GM19452 (cell line): Measurements from ENCODE around the gene ATIC.
"Not testable (repeated sequence)": the region's sequence is repeated elsewhere in the genome, so short reads cannot be mapped to it uniquely, and the experiment has no call there.

Source experiments
- ATAC-seq: cut with Tn5 transposase; IDR thresholded peaks from one replicate; pipeline ENCODE4 v1.9.1; 2021; ENCODE audit not compliant: unreplicated experiment

Gene ATIC

DNA sequence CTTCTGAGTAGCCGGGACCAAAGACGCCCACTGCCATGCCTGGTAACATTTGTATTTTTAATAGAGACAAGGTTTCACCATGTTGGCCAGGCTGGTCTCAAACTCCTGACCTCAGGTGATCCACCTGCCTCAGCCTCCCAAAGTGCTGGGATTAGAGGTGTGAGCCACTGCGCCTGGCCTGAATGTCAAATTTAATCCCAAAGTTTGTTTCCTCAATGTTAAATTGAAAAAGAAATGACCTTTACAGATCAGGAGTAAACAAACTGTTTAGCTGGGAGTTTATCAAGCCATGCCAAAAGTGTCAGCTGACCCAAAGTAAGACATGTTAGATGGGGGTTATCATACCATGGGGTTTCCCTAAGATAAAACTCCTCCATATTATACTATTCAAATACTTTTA, 48.2 kb downstream of the ATIC start:
- ATAC-seq = not testable (repeated sequence)

DNA sequence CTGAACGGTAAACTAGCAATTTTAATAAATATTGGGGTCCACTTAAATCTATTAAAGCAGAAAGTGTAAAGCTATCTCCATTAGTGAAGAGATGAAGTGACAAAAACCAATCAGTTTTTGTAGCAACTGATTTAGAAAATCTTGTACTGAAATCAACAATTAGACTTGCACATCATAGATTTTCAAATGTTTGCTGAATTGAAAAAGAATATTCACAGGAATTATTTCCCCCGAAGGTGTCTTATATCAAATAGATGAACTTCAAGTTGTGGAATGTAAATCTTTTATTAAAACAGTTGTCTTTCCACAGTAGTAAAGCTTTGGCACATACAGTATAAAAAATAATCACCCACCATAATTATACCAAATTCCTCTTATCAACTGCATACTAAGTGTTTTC, 48.7 kb downstream of the ATIC start:
- ATAC-seq = no peak

DNA sequence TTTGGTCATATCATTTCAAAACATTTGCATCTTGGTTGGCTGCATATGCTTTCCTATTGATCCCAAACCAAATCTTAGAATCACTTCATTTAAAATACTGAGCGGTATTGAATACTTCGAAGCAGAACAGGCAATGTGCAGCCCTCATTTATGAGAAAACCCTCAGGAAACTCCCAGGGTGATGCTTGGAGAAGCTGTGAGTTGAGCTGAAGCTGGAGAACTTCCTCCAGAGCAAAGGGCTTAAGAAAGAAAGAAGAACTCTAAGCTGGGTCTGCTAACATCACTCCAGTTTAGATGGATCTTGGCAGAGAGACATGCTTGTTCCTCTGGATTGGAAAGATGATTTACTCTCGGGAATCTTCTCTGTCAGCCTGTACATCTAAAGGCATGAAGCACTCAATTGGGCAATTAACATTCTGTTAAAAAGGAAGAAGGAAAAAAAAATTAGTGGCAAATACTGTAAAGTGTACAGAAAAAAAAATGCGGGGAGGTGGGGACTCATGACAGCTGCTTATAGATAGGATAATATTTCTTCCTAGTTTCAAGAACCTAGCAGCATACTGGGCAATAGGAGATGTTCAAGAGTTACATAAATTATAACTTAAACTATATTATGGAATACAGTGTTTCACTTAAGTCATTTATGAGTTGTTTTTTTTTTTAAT, 49.5 kb downstream of the ATIC start:
- ATAC-seq = no peak

DNA sequence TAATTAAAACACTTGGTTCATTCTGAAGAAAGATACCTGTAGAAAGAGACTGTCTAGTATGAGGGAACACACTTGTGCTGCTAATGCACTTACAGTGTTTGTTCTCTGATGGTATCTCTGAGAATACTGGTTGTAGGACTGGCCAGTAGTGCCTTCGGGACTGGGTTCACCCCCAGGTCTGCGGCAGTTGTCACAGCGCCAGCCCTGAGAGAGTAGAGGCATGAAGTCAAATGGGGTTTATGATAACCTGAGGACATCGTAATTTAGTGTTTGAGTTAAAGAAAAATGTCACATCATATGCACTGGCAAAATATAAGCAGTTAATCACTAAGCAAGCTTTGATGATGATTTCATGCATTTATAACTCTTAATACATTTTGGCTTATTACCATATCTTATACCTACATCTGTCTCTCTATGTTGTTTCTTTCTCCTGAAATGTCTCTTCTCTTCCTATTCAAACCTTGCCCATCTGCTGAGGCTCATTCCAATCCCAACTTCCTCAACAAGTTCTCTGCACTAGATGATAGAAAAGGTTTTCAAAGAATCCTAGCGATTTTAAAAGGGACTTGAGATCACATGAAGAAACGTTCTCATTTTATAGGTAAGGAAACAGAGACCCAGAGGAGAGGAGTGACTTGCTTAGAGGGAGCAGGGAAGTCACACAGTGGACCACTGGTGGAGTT, 50.2 kb downstream of the ATIC start:
- ATAC-seq = no peak

DNA sequence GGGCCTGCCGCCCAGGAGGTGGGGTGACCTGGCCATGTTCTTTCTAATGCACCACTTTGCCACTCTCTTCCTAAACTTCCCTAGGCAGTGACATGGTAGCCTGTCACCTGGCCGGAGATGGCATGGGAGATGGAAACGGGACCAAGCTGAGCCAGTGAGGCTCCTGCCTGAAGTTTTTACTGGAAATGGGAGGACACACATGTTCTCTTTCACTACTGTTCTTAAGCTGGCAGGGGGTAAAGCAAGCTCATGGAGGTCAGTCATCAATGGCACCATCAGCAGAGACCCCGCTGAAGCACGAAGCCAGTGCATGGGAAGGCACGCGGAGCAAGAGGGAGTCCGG, 50.7 kb downstream of the ATIC start:
- ATAC-seq = no peak

DNA sequence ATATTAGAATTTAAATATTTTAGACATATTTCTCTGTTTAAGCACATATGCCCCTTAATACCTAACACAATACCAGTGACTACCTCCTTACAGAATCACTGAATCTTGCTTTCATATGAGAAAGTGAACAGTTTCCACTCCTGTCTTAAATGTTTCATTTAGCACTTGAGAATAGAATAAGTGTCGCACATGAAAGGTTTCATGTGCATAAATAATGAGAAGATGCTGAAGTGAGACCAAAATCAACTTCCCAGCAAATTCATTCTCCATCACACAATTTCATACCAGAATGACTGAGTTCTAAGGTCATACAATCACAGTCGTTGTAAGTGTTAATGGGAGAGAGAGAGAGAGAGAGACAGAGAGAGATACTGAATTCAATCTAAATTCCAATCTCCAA, 51.2 kb downstream of the ATIC start:
- ATAC-seq = no peak

DNA sequence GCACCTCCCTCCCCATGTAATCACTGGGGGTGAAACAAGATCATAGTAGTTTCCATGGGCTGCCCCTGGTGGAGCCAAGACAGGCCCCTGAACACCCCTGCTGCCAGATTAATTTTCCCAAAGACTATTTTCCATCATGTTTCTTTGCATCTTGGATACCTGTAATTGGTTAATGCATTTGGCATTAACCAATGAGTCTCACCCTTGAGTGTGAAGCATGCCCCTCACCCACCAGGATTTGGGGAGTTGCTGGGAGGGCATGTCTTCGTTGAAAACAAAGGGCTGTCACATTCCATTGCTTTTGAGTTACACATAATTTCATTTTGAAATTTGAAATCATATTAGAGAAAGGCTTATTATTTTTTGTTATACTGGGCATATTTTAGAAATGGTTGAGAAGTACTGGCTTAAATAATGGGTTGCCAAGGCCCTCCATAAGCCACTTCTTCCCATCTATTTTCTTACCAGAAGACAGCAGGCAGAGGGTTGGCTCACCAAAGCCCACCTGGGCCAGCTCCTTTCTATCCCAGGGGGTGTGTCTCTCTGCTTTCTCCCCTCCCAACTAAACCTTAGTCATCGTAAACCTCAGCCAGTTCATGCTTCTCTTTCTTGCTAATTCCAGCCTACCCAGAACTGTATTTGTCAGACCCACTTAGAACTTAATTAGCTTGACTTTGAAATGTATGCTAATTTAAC, 51.8 kb downstream of the ATIC start:
- ATAC-seq = no peak

DNA sequence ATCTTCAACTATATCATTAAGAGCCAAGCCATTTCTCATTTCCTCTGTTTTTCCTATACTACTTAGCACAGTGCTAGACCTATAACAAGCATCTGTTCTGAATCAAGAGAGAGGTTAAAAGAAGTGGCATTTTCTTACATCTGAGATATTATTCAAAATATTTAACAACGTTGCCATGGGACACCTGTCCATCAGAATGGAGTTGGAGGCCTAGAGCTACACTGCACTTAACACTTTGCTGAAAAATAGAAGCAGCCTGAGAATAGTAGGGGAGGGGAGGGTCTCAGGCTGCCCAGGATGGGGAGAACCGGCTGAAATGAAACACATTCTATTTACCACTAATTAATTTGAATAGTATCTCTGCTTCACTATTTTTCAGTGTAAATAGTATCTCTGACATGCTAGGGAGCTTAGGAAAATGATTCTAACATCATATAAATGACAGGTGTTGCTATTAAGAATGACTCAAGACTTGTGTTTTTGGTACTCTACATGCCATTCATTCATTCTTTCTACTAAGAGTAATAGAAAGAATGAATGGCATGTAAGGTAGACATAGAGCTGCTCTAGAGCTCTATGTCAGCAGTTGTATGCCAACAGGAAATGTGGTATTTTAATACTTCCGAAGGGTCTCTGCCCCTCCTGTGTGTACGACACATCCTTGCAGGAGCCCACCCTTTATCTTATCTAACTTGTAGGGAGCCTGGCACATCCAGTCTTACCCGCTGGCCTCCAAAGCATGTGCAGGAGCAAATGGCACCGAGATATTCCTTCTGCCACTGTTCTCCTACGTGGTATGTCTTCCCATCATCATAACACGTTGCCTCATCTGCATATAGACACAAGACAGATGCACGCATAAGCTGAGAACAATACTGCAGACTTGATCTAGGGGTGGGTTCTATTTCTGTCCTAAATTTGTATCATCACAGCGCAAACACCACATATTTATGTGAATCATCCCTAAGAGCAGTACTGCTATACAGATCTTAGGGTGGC, 52.6 kb downstream of the ATIC start:
- no peak for ATAC-seq

DNA sequence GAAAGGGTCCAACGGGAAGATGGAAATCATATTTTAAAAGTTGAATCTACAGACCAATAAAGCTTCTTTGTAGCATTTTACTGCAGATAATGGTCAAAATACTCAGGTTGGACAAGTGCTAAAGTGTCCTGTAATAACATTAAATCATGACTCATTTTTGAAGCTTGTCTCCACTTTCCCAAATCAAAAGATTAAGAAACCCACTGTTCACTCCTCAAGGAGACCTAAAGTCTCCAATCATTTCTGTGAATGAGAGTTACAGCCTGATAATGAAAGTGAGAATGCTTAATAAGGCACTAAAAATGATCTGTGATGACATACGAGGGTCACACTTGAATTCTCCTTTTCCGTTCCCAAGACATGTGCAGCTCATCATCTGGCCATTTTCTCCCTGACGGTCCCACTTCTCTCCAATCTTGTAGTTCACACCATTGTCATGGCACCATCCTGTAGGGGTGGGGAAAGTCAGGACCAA, 53.4 kb downstream of the ATIC start:
- ATAC-seq = peak; percentile 62

DNA sequence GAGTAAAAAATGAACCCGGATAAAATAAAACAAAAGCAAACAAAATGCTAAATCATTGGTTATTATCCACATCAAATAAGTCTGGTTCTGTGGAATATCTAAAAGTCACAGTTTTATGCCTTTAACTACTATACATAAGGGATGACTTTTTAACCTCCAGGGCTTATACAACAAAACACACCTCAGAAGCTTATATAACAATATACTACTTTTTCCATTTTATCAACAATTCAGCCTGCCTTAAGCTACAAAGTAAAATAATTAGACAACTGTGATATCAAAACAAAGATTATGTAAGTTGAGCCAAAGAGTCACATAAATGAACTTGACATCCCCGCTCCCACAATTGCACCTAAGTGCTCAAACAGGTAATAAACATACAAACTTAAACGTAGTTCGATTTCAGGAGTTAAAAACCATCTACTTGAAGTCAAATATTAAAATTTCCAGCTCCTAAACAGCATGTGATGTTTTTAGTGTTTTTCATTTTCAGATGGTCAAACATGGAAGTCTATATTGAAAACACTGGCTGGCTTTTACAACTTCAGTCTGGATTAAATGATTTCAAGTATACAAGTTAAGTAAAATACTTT, 54.7 kb downstream of the ATIC start:
- ATAC-seq = no peak

DNA sequence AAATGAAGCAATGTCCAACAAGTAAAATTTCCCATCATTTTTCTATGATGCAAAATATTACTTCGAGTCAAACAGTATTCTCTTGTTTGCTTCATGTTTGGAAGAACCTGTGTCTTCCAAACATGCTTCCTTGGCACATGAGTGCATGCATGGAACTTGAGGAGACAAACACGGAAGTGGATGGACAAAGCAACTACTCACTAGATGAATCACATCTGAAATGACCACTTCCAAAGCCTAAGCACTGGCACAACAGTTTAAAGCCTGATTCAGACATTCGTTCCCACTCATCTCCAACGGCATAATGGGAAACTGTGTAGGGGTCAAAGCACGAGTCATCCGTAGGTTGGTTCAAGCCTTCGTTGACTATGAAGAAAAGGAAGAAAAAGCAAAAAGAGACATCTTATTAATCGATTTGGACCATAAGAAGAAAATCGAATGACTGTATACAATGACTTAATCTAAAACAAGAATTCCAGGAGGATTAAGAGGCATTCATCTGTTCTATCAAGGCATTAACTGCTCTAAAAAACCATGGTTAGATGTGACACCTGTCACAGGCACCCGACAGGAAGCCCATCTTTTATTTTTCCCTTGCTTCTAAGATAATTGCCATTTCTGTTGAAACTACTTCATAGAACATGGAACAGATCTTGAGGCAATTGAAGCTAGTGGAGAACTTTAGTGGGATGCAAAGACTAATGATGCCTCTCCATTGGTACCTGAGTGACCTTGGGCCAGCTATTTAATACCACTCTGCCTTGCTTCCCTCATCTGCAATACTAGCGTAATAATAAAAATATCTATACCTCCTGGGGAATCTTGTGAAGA, 56.0 kb downstream of the ATIC start:
- no peak for ATAC-seq

DNA sequence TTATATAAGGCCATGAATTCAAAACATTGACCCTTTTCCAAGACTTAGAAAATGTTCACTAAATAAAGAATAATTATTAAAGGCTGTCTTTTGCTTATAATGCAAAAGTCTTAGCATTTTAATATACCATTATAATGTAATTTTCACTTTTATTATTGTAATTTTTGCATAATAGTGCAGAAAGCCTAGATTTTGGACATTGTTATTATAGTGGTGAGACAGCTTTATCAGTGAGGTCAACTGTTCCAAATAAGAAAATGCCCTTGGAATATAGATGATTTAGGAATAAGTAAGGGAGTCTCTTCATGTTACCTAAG, 56.6 kb downstream of the ATIC start:
- no peak for ATAC-seq

DNA sequence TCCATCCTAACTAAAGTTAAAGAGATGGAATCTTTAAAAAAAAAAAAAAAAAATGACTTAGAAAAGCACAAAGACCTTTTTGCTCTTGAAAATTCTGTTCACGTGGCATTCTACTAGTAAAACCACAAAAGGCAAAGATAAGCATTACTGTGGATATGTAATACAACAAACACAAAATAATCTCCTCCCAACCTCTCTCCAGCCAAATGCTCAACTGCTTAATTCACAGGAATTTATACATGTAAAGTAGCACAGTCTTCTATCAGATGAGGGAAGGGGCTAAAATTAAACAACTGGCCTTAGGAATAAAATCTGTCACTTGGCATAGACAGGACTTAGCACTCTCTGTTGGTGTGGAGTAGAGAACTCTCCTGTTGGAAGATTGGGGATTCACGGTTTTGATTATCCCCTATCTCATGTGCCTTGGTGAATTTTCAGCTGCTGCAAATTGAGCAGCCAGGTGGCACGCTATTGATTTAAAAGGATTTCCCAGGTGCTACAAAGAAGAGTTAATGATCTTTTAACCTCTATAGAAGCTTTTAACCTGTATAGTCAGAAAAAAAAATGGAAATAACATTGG, 57.4 kb downstream of the ATIC start:
- no peak for ATAC-seq

DNA sequence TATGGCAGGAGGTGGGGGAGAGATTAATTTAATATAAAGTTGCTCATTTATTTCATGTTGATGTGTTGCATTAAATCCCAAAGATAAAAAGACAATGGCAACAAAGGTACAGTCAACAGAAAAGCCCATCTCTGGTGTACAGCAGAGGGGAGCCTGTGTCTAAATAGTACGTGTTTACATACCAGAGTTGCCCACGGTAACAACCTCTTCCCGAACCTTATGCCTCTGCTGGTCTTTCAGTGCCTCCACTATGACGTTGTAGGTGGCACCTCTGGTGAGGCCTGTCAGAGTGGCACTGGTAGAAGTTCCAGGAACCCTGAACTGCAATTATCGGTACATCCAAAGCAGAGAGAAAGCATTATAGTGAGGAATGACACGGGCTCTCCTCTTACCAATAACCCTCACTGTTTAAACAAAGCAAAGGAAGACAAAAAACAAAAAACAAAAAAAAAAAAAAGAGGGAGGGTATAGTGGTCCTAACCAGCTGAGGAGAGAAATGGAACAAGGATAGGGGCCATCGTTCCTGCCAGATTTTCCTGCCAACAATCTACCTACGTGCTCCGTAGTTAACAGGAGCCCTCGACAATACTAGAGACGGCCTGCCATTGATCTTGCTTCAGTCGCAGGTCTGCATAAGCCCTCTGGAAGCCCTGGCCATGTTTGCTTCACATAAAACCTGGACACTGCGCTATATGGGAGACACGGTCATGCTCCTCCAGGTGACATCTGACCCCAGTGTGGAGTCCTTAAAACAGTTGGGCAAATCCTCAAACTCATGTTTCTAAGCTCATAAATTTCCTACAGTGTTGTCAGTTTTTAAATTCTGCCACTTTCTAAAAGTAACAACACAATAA, 58.5 kb downstream of the ATIC start:
- no peak for ATAC-seq

DNA sequence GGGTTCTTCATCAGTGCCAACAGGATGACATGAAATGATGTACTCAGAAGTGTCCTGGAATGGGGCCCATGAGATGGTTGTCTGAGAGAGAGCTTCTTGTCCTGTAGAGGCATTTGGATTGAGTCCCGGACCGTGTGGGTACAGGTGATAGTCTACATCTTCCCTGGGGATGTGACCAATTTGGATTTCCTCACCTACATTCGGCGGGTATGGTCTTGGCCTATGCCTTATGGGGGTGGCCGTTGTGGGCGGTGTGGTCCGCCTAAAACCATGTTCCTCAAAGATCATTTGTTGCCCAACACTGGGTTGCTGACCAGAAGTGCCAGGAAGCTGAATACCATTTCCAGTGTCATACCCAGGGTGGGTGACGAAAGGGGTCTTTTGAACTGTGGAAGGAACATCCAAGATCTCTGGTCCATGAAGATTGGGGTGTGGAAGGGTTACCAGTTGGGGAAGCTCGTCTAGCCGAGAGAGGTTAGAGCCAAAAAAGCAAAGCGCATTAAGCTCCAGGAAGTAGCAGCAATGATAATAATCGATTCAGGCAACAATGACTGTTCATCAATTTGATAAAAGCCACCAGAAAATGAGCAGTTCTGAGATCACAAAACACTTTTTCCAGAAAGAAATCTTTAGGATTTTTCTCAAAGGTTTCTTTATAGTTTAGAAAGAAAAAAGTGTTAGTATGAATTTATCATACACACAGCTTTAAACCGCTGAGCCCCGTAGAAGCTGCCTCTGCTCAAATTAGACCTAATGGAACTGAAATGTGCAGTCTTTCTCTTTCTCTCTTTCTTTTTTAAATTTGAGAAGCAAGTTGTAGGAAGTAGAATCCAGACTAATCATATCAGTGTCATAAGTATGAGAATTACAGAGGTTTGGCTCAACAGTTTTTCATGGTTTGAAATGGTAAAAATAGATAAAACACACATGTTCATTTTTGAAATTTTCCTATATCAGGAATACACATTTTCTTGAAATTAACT, 60.3 kb downstream of the ATIC start:
- no peak for ATAC-seq

DNA sequence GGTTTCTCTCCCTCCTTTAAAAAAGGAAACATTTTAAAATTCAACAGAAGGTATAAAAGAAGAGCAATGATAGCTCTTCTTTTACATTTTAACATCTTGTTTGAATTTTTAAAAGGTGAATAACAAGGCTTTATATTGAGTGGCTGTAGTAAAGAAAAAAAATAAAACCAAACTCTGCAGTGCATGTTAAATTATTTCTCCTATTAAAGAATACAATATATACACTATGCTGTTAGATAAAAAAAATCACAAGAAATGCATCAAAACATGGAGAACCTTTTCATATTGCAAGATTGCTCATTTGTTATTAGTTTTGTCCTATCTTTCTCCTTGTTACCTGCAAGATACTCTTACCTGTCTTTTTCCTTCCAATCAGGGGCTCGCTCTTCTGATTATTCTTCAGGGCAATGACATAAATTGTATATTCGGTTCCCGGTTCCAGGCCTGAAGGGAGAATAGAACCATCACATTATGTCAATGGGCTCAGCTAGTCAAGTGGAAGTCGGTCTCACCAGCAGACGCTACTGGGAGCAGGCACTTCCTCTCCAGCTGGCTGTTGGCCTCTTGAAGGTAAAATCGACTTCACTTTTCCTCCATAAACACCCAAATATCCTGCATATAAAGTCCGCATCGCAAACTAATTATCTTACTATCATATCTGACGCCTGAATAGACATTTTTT, 61.2 kb downstream of the ATIC start:
- ATAC-seq = no peak

DNA sequence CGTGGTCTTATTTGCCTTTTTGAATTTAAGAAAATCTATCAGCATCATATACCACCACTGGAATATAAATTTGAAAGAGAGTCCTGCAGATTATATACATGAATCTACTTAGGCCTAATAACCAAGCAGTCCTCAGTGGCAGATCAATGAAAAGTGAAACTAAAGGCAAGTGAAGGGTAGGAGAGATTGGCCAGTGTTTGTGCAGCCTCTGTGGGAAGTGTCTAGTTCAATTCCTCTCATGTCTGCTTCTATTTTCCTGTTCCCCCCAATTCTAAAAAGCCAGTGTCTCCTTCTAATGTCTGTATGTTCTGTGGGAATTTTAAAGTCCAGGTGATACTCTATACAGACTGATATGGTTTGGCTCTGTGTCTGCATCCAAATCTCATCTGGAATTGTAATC, 62.1 kb downstream of the ATIC start:
- no peak for ATAC-seq
